Measurements from ENCODE around the gene CPM.

Gene CPM

DNA sequence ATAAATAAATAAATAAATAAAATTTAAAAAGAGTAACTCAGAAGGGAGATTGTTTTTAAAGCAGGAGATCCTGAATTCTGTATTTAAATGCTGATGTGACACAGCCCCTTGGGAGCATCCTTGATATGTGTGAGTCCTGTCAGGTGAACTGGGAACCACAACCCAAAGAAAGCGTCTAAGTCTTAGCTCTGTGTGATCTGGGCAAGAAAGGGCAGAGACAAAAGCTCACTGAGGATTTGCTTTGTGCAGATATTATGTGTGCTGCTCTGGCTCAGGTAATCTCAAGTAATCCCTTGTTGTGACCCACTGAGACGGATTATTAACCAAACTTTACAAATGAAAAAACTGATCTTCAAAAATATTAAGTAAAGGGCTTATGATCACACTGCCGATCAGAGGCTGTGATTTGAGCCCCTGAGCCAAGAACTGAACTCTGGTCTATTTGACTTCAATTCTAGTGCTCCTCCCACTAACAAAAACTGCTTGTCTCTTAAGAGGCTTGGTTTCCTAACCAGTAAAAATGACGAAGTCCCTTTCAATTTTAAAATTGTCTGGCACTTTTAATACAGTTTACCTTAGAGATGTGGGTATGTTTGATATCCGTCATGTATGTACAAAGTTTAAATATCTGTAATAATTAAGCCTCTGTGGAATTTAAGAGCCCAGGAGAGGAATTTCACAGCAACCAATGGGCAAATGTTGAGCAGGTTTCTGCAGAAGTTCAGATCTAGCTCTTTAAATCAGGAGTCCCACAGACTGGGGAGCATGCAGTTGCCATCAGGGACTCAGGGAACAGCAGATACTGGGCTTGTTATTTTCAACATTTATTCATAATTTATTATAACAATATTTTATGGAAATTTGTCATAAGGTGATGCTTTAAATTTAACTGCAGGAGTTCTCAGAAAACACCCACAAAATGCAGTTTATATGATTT, 46.1 kb downstream of the CPM start:
- TF ChIP-seq, protein P1, sequence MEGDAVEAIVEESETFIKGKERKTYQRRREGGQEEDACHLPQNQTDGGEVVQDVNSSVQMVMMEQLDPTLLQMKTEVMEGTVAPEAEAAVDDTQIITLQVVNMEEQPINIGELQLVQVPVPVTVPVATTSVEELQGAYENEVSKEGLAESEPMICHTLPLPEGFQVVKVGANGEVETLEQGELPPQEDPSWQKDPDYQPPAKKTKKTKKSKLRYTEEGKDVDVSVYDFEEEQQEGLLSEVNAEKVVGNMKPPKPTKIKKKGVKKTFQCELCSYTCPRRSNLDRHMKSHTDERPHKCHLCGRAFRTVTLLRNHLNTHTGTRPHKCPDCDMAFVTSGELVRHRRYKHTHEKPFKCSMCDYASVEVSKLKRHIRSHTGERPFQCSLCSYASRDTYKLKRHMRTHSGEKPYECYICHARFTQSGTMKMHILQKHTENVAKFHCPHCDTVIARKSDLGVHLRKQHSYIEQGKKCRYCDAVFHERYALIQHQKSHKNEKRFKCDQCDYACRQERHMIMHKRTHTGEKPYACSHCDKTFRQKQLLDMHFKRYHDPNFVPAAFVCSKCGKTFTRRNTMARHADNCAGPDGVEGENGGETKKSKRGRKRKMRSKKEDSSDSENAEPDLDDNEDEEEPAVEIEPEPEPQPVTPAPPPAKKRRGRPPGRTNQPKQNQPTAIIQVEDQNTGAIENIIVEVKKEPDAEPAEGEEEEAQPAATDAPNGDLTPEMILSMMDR (IDR thresholded peaks at IDR 0.05; ENCODE audit: insufficient read depth, low read length, poor library complexity, severe bottlenecking): no peak
- no peak for TF ChIP-seq EZH2phosphoT487 (conservative IDR thresholded peaks at IDR 0.05; ENCODE audit: low read length)
- no peak overlapping the region for H2AFZ ChIP-seq (ENCODE audit: low read depth, low read length, severe bottlenecking)
- no peaks in the 10 kb centered on the region for H3K9me3 ChIP-seq (ENCODE audit: insufficient read depth, low read length)
- no peak overlapping the region for H3K9ac ChIP-seq (ENCODE audit: low read length)
- H3K36me3 ChIP-seq (ENCODE audit: low read length): no peaks in the 10 kb centered on the region
- peaks cover 13% of the 10 kb centered on the region; the same call in 1 of the 2 replicates for H3F3A ChIP-seq (ENCODE audit: insufficient read depth)
- no peaks in the 10 kb centered on the region for H4K20me1 ChIP-seq (ENCODE audit: low read depth, low read length)
- no peaks in the 10 kb centered on the region for H3K79me2 ChIP-seq (ENCODE audit: insufficient read depth, low read length)
- no peak overlapping the region for H3K4me2 ChIP-seq (ENCODE audit: low read depth, low read length, poor library complexity, severe bottlenecking)
- H3K27me3 ChIP-seq (ENCODE audit: low read length): no peaks in the 10 kb centered on the region
- no peak overlapping the region for H3K4me3 ChIP-seq (ENCODE audit: insufficient read depth, low read length, poor library complexity, severe bottlenecking)
- no peaks in the 10 kb centered on the region for H3K9me2 ChIP-seq (replicated peaks; ENCODE audit: insufficient read depth, low read length)
- no peak overlapping the region for H3K27ac ChIP-seq (ENCODE audit: low read depth, low read length)

DNA sequence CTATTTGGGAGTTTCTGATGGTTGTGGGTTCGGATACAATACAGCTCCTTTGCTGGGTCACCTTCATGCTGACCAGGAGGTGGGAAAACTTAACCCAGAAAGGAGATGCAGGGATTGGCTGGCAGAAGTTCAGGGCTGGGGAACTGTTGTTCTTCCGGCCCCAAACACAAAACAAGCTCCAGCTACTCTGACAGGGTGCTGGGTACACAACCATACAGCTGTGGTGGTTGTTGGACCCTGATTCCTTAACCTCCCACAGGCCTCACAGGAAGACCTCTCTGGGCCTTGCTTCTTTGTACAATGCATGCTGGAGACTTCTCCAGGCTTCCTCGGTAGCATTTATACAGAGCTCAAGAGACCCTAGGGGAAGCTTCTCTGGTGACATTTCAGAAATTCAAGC, 47.6 kb downstream of the CPM start:
- H3K79me2 ChIP-seq (ENCODE audit: insufficient read depth, low read length): no peaks in the 10 kb centered on the region
- no peaks in the 10 kb centered on the region for H3K27me3 ChIP-seq (ENCODE audit: low read length)
- no peaks in the 10 kb centered on the region for H3K36me3 ChIP-seq (ENCODE audit: low read length)
- H4K20me1 ChIP-seq (ENCODE audit: low read depth, low read length): no peaks in the 10 kb centered on the region
- H3K9me2 ChIP-seq (replicated peaks; ENCODE audit: insufficient read depth, low read length): no peaks in the 10 kb centered on the region
- H3K9me3 ChIP-seq (ENCODE audit: insufficient read depth, low read length): no peaks in the 10 kb centered on the region
- H3K4me2 ChIP-seq (ENCODE audit: low read depth, low read length, poor library complexity, severe bottlenecking): no peak overlapping the region
- no peak overlapping the region for H3K9ac ChIP-seq (ENCODE audit: low read length)
- no peak overlapping the region for H3K4me3 ChIP-seq (ENCODE audit: insufficient read depth, low read length, poor library complexity, severe bottlenecking)
- no peak for TF ChIP-seq EZH2phosphoT487 (conservative IDR thresholded peaks at IDR 0.05; ENCODE audit: low read length)
- TF ChIP-seq, protein P1 (IDR thresholded peaks at IDR 0.05; ENCODE audit: insufficient read depth, low read length, poor library complexity, severe bottlenecking): no peak
- H3F3A ChIP-seq (ENCODE audit: insufficient read depth): peaks cover 13% of the 10 kb centered on the region; the same call in 1 of the 2 replicates
- H2AFZ ChIP-seq (ENCODE audit: low read depth, low read length, severe bottlenecking): no peak overlapping the region
- no peak overlapping the region for H3K27ac ChIP-seq (ENCODE audit: low read depth, low read length)

GRCh38 chr12:68884251-68884650, 48.7 kb downstream of the CPM start:
- Histone ChIP-seq H3K9me3 (ENCODE audit: insufficient read depth, low read length) (no peaks in the 10 kb centered on the region), H3K27ac (ENCODE audit: low read depth, low read length) (no peak overlapping the region), H3K4me3 (ENCODE audit: insufficient read depth, low read length, poor library complexity, severe bottlenecking) (no peak overlapping the region), H3K9ac (ENCODE audit: low read length) (no peak overlapping the region), H3K27me3 (ENCODE audit: low read length) (no peaks in the 10 kb centered on the region), H3F3A (ENCODE audit: insufficient read depth) (peaks cover 13% of the 10 kb centered on the region; the same call in 1 of the 2 replicates), H3K36me3 (ENCODE audit: low read length) (no peaks in the 10 kb centered on the region), H3K9me2 (replicated peaks; ENCODE audit: insufficient read depth, low read length) (no peaks in the 10 kb centered on the region), H4K20me1 (ENCODE audit: low read depth, low read length) (no peaks in the 10 kb centered on the region), H2AFZ (ENCODE audit: low read depth, low read length, severe bottlenecking) (no peak overlapping the region), H3K4me2 (ENCODE audit: low read depth, low read length, poor library complexity, severe bottlenecking) (no peak overlapping the region), H3K79me2 (ENCODE audit: insufficient read depth, low read length) (no peaks in the 10 kb centered on the region)
- no peak for TF ChIP-seq EZH2phosphoT487 (conservative IDR thresholded peaks at IDR 0.05; ENCODE audit: low read length)
- TF ChIP-seq, protein P1 (IDR thresholded peaks at IDR 0.05; ENCODE audit: insufficient read depth, low read length, poor library complexity, severe bottlenecking): no peak

Measured in SU-DHL-6 (cell line).